Germinal center (tissue), 1 donor: ENCODE data around the gene CDK19.
"Not testable (repeated sequence)": the region's sequence is repeated elsewhere in the genome, so short reads cannot be mapped to it uniquely, and the experiment has no call there.

Experiments
- DNase-seq: peaks from one replicate; pipeline ENCODE4 v3.0.0; 2012; ENCODE audit warnings: mixed read lengths, low spot score

CDK19 gene

GRCh38 chr6:110622912-110623578 lies 192.2 kb downstream of the CDK19 start:
- no peak for DNase-seq

GRCh38 chr6:110621061-110621460 lies 194.2 kb downstream of the CDK19 start:
- DNase-seq, result no peak

- no peak for DNase-seq
These were observed 195.2 kb downstream of the CDK19 start for GRCh38 chr6:110620065-110620464.

GRCh38 chr6:110619275-110619908 lies 195.9 kb downstream of the CDK19 start:
- no peak for DNase-seq

GRCh38 chr6:110618591-110619267 lies 196.5 kb downstream of the CDK19 start:
- DNase-seq, result no peak

GRCh38 chr6:110617057-110617456 lies 198.2 kb downstream of the CDK19 start:
- no peak for DNase-seq

- no peak for DNase-seq
These were observed 199.5 kb downstream of the CDK19 start for GRCh38 chr6:110615722-110616121.

- no peak for DNase-seq
These were observed 200.7 kb downstream of the CDK19 start for GRCh38 chr6:110614586-110614985.

- DNase-seq, result no peak
These were observed 201.2 kb downstream of the CDK19 start for GRCh38 chr6:110614106-110614505.

GRCh38 chr6:110613356-110613755 lies 201.9 kb downstream of the CDK19 start:
- no peak for DNase-seq

- no peak for DNase-seq
These were observed 203.0 kb downstream of the CDK19 start for GRCh38 chr6:110612298-110612697.

GRCh38 chr6:110609101-110609500 lies 206.2 kb downstream of the CDK19 start:
- DNase-seq, result no peak

- no peak for DNase-seq
These were observed 207.1 kb downstream of the CDK19 start for GRCh38 chr6:110608151-110608550.

GRCh38 chr6:110606151-110606550 lies 209.1 kb downstream of the CDK19 start:
- DNase-seq, result no peak

GRCh38 chr6:110600640-110601039 lies 214.6 kb downstream of the CDK19 start:
- DNase-seq, result not testable (repeated sequence)

GRCh38 chr6:110597761-110598160 lies 217.5 kb downstream of the CDK19 start:
- no peak for DNase-seq

- no peak for DNase-seq
These were observed 218.9 kb downstream of the CDK19 start for GRCh38 chr6:110596354-110596753.

- DNase-seq, result no peak
These were observed 220.2 kb downstream of the CDK19 start for GRCh38 chr6:110595112-110595511.

- no peak for DNase-seq
These were observed 221.6 kb downstream of the CDK19 start for GRCh38 chr6:110593637-110594036.

- no peak for DNase-seq
These were observed 222.5 kb downstream of the CDK19 start for GRCh38 chr6:110592765-110593164.

GRCh38 chr6:110590821-110591351 lies 224.4 kb downstream of the CDK19 start:
- DNase-seq, result no peak

- DNase-seq, result peak; percentile 61
These were observed 225.3 kb downstream of the CDK19 start for GRCh38 chr6:110589865-110590513.

GRCh38 chr6:110587328-110587727 lies 227.9 kb downstream of the CDK19 start:
- no peak for DNase-seq
